Peyer's patch (tissue), 4 donors: ENCODE measurements around the gene MAML2.

Experiments used
- CTCF ChIP-seq, 6 experiments: fragments of 450-650 bp in 4 of 6; fragments of 200-600 bp in 2 of 6; sonication (generic) in 1 of 6; IDR thresholded peaks; one replicate each; pipeline ENCODE4 v1.5.1; 2017 to 2019; ENCODE audit warnings: antibody characterized with exemption in 6 of 6, mild to moderate bottlenecking in 3 of 6, moderate library complexity in 1 of 6
- POLR2A ChIP-seq, 2 donors: fragments of 450-650 bp; IDR thresholded peaks; one replicate each; pipeline ENCODE4 v1.5.1; 2017; ENCODE audit warnings: antibody characterized with exemption in 2 of 2, mild to moderate bottlenecking in 2 of 2, moderate library complexity in 2 of 2

DNA sequence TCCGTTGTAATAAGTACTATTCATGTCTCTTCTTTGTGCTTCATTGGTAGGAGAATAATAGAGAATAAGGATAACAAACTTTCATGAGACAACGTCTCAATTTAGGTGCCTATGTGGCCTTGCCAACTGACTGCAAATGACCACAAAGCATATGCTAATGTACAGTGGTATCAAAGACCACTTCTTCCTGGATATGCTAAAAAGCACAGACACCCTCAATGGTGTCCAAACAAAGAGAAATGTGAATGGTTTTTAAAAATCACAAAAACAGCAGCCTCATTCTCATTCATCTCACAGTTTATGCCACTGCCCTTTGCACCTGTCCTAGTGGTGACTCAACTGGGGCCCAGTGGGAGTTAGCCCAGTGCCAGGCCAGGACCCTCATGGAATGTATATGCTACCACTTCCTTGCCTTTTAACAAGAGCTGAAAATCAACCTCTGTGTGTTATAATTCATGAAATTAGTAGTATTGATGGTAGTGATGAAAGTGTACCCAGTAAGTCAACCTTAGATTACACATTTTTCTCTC lies 353.9 kb downstream of the MAML2 start:
- TF ChIP-seq CTCF (IDR thresholded peaks at IDR 0.05): no peak
- no peak for TF ChIP-seq POLR2A (IDR thresholded peaks at IDR 0.05)
